Calu3 (cell line): ENCODE results near the gene TBXAS1. TPM values are rescaled to one million over a fixed set of nuclear protein-coding genes. Genes with fewer than 3 reads are reported as not detected.

ENCODE experiments used
- BruUV-seq: library from RNA; stranded (reverse); fragments of 400-500 nt; replicated peaks from 2 replicates; lab custom pipeline; 2021; lab: Mats Ljungman, UMichigan
- CTCF ChIA-PET: fragments of 300-600 bp; sonication (Branson Sonifier 250); formaldehyde crosslinking; loops from one replicate; lab custom pipeline; 2022; ENCODE audit warnings: antibody characterized with exemption; lab: Charles Lee
- DNase-seq: peaks from one replicate; pipeline ENCODE4 v3.0.0; 2022
- H3K27ac Mint-ChIP-seq: one replicate; pipeline ENCODE4 v1.8.0; 2022; ENCODE audit warnings: mixed read lengths; ENCODE audit not compliant: unreplicated experiment
- H3K27me3 Mint-ChIP-seq: one replicate; pipeline ENCODE4 v1.8.0; 2022; ENCODE audit warnings: mixed read lengths; ENCODE audit not compliant: unreplicated experiment
- H3K36me3 Mint-ChIP-seq: one replicate; pipeline ENCODE4 v1.8.0; 2022; ENCODE audit warnings: mild to moderate bottlenecking, moderate library complexity, mixed read lengths; ENCODE audit not compliant: insufficient read depth, unreplicated experiment
- H3K4me1 Mint-ChIP-seq: one replicate; pipeline ENCODE4 v1.8.0; 2022; ENCODE audit warnings: mild to moderate bottlenecking, low read depth, mixed read lengths; ENCODE audit not compliant: unreplicated experiment
- H3K4me3 Mint-ChIP-seq: one replicate; pipeline ENCODE4 v1.8.0; 2022; ENCODE audit warnings: mild to moderate bottlenecking, low read depth, moderate library complexity, mixed read lengths; ENCODE audit not compliant: unreplicated experiment
- H3K9me3 Mint-ChIP-seq: one replicate; pipeline ENCODE4 v1.8.0; 2022; ENCODE audit warnings: low read depth, mixed read lengths; ENCODE audit not compliant: unreplicated experiment
- CTCF ChIP-seq: fragments of 200-600 bp; IDR thresholded peaks from one replicate; pipeline ENCODE4 v1.8.0; 2022; ENCODE audit warnings: antibody characterized with exemption; ENCODE audit not compliant: unreplicated experiment
- intact Hi-C: fragments of 100-400 bp; cut with micrococcal nuclease; formaldehyde crosslinking; loops from one replicate; pipeline ENCODE4 v1.10.0; 2022; ENCODE audit not compliant: unreplicated experiment
- total RNA-seq: library from RNA; stranded (reverse); gene quantifications from 2 replicates; pipeline ENCODE4 v1.2.3, GENCODE V29; 2022

Gene TBXAS1
- total RNA-seq, 1 experiment from 2014 or later, result 33.0 TPM

DNA sequence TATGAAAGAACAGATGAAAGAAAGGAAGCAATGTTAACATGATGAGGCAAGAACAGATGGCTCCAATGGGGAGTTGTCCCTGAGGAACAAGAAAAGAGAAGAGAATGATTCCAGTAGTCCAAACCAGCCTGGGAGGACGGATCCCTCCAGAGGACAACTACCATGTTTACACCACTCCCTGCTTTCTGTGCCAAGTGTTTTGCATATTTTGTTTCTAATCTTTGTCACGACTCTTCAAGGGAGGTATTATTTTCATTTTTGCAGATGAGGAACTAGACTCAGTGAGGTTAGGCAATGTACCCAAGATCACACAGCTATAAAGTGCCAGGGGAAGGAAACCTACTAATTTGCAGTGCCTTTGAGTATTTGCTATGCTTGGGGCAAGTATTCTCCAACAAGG, 117.5 kb downstream of the TBXAS1 start:
- Mint-ChIP-seq H3K4me1 (peaks cover 9% of the 10 kb centered on the region), H3K36me3 (no peaks in the 10 kb centered on the region), H3K9me3 (peaks cover 7% of the 10 kb centered on the region), H3K27me3 (no peaks in the 10 kb centered on the region), H3K4me3 (no peak overlapping the region), H3K27ac (no peak overlapping the region)
- BruUV-seq, result no TSS peak
- intact Hi-C loops, result no loop called here
- no peak for DNase-seq
- TF ChIP-seq CTCF, result no peak
- CTCF ChIA-PET, result no interaction called here

- Mint-ChIP-seq H3K4me1 (peaks cover 9% of the 10 kb centered on the region), H3K27me3 (no peaks in the 10 kb centered on the region), H3K9me3 (peaks cover 7% of the 10 kb centered on the region), H3K36me3 (no peaks in the 10 kb centered on the region), H3K4me3 (no peak overlapping the region), H3K27ac (no peak overlapping the region)
- DNase-seq, result no peak
- CTCF ChIA-PET, result no interaction called here
- intact Hi-C loops, result no loop called here
- TF ChIP-seq CTCF, result no peak
- BruUV-seq, result no TSS peak
Measured at GRCh38 chr7:139947021-139947420, 118.0 kb downstream of the TBXAS1 start.

DNA sequence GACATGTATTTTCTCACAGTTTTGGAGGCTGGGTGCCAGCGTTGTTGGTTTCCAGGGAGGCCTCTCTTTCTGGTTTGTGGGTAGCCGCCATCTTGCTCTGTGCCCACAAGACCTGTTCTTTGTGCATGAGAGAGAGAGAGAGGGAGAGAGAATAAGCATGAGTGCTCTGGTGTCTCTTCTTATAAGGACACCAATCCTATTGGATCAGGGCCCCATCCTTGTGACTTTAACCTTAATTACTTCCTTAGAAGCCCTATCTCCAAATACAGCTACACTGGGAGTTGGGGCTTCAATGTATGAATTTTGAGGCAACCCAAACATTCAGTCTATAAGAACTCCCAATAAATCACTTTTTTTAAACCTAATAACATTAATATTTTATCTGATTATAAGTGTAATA, 119.1 kb downstream of the TBXAS1 start:
- intact Hi-C loops, result no loop called here
- Mint-ChIP-seq H3K4me1 (peaks cover 9% of the 10 kb centered on the region), H3K27me3 (no peaks in the 10 kb centered on the region), H3K36me3 (no peaks in the 10 kb centered on the region), H3K9me3 (peaks cover 7% of the 10 kb centered on the region), H3K27ac (no peak overlapping the region), H3K4me3 (no peak overlapping the region)
- BruUV-seq, result no TSS peak
- no peak for TF ChIP-seq CTCF
- CTCF ChIA-PET, result no interaction called here
- DNase-seq, result no peak

- CTCF ChIA-PET, result no interaction called here
- no peak for DNase-seq
- TF ChIP-seq CTCF, result no peak
- H3K4me3 Mint-ChIP-seq, result no peak overlapping the region
- intact Hi-C loops, result no loop called here
- H3K9me3 Mint-ChIP-seq, result peaks cover 7% of the 10 kb centered on the region
- H3K36me3 Mint-ChIP-seq, result no peaks in the 10 kb centered on the region
- H3K27me3 Mint-ChIP-seq, result no peaks in the 10 kb centered on the region
- no TSS peak for BruUV-seq
- H3K27ac Mint-ChIP-seq, result no peak overlapping the region
- H3K4me1 Mint-ChIP-seq, result peaks cover 9% of the 10 kb centered on the region
Measured at GRCh38 chr7:139948587-139949335, 119.7 kb downstream of the TBXAS1 start.
